ENCODE measurements around the gene PSMD4.

The PSMD4 gene

DNA sequence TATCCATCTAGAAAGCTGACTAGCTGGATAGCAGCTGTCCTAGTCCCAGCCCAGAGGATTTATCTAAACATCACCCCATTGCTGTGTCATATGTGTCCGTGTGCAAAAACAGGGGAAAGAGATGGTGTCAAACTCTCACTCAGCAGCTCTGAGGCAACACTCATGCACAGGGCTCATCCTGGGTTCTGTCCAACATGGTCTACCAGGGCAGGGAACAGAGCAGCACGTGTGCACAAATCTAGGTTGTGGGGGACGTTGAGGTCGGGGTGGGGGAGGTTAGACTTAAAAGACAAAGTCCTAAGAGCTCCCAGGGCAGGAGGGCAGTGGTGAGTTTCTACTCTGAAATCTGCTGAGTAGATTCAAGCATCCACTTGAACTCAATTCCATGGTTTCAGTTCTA is 56.5 kb downstream of the PSMD4 start:
- DNase-seq = no peak

DNA sequence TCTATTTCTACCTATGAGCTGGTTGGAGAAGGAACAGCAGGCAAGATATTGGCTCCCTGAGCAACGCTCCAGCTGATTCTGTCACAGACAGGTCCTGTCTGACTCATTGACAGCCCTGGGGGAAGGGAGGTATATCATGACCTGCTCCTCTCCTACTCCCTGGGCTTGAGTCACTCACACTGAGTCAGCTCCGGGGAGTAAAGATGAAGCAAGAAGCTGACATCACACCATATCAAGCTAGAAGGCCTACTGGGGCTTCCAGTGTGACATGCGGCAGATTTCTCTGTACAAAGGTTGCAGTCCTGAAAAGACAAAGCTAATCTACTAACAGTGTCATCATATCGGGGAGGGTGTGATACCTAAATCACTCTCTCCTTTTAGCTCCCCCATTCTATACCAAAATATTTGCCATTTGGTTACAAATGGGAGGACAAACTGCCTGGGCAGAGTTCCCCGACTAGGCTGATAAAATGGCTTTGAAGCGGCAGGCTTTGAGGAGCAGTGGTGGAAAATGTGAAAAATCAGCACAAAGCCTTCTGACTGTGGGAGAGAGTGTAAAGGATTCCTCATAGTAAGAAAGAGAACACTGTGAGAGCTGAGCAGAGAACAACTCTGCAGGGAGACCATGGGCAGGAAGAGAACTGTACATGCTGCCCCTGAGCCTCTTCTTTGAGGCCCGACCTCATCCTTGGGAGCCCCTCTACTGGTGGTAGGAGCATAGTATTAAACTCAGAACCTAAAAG is 57.2 kb downstream of the PSMD4 start:
- no peak for DNase-seq

DNA sequence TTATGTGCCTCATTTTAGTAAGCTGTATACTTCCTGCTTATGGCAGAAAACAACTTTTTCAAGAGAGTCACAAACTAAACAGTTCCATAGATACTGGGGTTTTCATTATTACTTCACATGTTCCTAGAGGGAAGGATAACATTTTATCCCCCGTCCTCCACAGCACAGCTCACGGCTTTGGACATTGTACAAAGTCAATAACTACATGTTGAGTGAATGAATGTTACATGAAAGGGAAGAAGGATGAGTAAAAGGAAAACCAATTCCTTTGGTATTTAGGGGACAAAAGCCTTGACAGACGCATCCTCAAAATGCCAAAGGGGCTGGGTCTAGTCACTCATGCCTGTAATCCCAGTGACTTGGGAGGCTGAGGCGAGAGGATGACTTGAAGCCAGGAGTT is 57.9 kb downstream of the PSMD4 start:
- no peak for DNase-seq

DNA sequence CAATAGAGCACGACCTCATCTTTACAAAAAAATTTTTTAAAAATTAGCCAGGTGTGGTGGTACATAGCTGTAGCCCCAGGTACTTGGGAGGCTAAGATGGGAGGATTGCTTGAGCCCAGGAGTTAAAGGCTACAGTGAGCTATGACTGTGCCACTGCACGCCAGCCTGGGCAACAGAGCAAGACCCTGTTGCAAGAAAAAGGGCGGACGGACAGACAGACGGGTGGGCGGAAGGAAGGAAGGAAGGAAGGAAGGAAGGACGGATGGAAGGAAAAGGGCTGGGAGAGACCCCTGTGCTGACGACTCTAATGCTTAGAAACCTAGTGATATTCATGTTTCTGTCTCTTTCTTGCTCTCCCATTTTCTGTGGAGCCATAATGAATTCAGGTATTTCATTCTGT is 58.3 kb downstream of the PSMD4 start:
- no peak for DNase-seq

DNA sequence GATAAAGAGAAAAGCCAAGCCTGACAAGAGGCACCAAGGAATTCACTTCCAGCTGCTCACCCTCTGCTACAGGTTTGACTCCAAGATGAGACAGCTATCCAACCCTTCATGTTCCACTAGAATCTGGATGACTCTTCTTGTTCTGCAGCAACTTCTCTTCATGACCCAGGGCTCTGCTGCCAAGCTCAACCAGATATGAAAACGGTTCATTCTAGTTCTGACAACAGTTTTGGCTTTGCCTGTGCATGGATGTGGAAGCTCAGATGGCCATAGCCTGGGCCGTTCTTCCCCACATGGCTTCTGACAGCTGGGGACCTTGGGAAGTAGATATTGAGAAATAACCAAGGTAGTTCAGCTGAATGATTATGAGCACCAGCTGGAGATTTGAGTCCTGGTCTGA is 59.0 kb downstream of the PSMD4 start:
- DNase-seq = no peak

DNA sequence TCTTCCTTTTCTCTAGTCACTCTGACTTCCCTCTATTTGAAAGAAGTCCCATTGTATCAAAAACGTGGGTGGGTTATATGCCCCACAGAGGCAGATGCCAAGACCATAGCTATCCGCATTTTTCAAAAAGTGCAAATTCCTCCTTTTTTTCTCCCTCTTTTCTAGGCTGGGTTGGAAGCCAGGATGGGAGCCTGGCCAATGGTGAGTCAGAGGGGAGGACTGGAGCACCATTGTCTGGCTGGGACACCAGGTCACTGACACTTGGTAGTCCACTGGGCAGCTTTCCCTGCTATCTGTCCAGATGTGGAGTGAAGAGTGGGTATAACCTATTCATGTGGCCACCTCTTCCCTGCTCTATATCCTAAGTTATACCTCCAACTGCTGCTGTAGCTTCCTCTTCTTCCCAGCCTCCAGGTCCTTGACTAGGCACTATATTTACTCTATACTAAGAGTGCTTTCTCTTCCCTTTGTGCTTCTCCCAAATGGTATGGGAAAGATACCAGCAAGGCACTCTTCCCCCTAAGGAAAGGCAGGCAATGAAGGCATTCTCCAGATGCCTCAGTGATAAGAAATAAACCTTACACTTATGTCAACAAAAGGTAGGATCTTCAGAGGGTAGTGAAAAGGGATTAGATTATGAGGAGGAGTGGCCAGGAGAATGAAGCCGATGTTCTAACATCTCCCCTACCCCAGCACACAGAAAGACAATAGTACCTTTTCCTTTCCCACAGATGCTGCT is 59.8 kb downstream of the PSMD4 start:
- DNase-seq = no peak

DNA sequence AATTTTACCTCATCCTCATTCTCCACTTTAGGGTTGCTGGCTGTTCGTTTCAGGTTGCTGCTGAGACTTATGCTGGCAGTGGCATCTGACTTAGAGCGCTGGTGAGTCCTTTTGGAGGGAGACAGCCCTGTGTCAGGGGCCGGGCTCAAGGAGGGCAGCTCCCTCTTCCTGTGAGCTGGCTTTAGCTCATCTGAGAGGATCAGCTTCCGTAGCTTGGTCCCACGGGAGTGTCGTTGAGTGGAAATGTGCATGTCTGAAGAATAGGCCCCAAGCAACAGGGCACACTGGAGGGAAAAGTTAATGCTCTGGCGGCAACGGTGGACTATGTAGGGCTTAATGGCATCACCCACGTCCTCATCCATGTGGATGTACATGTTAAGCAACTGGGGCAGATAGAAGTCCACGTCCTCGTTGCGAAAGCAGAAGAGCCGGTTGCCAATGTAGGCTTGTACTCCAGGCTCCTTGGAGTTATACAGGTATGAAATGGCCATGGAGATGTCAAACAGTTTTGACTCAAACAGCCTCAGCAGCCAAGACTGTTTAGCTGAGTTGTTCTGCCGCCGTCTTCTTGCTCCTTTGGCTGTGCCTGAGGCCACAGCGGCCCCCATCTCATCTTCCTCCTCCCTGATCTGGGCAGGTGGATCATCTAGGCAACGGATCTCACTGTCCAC is 61.2 kb downstream of the PSMD4 start:
- no peak for DNase-seq

Measured in NCI-H82 (cell line).